AG09309 (cell line): Measurements from ENCODE around the gene VCAN.

ENCODE experiments used
- DNase-seq: peaks from one replicate; pipeline ENCODE4 v3.0.0-alpha.2; 2010; ENCODE audit warnings: low read depth
- H3K4me3 ChIP-seq: 2 replicates; pipeline ENCODE4 v1.5.1; 2011; ENCODE audit warnings: mild to moderate bottlenecking, low read depth, low read length, moderate library complexity; ENCODE audit not compliant: control insufficient read depth
- TF ChIP-seq, protein P1 (sequence below): IDR thresholded peaks from 2 replicates; pipeline ENCODE4 v1.5.1; 2011; ENCODE audit warnings: mild to moderate bottlenecking, low read depth, low read length, inconsistent platforms; ENCODE audit not compliant: insufficient read depth, control insufficient read depth; ENCODE audit errors: missing control alignments

The VCAN gene

DNA sequence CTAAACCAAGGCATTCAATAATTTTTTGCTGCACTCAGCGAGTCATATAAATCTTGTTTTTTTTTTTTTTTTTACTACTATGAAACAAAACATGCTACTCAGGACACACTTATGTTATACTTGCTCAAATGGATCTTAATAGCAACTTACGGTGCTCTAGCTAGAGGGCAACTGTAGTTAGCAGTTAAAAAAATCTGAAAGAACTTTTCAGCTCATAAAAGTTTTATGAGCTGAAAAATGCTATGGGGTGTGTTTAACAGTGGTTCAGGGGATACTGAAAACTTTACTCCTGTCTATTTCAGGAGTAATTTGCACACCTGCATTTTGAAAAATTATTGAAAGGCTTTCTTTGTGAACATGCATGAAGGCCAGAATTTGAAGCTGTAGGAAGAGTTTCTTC is 53.4 kb downstream of the VCAN start:
- DNase-seq, result no peak
- no peak overlapping the region for H3K4me3 ChIP-seq
- TF ChIP-seq, protein P1, sequence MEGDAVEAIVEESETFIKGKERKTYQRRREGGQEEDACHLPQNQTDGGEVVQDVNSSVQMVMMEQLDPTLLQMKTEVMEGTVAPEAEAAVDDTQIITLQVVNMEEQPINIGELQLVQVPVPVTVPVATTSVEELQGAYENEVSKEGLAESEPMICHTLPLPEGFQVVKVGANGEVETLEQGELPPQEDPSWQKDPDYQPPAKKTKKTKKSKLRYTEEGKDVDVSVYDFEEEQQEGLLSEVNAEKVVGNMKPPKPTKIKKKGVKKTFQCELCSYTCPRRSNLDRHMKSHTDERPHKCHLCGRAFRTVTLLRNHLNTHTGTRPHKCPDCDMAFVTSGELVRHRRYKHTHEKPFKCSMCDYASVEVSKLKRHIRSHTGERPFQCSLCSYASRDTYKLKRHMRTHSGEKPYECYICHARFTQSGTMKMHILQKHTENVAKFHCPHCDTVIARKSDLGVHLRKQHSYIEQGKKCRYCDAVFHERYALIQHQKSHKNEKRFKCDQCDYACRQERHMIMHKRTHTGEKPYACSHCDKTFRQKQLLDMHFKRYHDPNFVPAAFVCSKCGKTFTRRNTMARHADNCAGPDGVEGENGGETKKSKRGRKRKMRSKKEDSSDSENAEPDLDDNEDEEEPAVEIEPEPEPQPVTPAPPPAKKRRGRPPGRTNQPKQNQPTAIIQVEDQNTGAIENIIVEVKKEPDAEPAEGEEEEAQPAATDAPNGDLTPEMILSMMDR, result no peak

DNA sequence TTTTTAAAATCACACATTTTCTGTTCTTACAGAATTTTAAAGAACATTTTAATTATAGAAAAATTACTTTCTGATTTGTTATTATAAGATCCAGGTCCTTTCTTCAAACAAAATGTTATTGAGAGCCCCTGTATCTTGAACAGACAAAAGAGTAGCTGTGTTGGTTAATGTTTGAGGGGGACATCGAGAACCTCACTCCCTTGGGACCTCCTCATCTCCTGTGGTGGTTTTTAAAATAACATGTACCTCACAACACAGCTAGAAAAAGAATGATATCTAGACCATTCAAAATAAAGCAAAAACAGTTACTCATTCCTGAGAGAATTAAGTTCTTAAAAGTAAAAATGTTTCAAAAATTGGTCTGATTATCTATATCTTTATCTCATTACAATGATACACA is 54.7 kb downstream of the VCAN start:
- H3K4me3 ChIP-seq, result no peak overlapping the region
- no peak for DNase-seq
- TF ChIP-seq, protein P1, result no peak

DNA sequence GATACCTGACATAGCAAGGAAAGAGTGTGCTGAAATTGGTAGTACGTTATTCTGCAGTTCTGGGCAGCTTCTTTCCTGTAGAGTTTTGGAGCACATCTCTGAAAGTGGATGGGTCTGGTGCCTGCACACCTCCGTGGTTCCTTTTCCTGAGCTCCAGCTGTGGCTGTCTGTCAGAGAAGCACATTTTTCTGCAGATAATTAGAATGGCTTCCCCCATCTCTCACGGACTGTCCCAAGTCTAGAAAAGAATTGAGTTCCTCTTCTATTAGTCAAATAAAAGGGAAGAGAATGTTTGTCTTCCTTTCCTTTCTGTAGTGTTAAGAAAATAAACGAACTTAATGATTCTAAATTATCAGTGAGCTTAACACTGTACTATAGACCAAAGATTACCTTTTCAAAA is 55.7 kb downstream of the VCAN start:
- TF ChIP-seq, protein P1, result no peak
- no peak for DNase-seq
- no peak overlapping the region for H3K4me3 ChIP-seq

DNA sequence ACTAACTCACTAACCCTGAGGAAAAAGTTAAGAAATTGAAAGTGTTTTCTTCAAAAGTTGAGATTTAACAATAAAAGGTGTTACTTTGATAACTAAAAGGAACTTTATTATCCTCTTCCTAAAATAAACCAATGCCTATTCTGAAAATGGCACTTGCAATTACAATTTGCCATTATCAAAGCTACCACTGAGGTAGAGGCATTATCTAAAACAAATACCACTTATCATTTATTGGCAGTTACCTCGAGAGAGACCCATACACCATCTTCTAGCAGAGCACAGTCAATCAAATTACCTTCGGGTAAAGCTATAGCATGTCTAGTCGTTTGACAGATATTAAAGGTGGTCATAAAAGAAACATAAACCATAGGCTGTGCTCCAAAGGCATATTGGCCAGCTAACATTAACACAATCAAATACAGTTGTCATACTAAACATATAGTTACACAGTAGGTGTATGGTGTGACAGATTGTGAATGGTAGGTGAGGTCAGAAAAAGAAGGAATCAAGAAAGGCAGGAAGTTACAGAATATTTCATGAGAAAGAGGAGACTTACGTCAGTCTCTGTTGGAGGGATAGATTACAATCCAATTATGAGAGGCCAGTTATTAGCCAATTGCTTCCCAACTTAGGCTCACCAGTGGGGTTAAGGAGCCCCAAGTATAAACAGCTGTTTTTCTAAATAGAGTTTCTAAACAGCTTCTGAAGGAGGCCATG is 56.3 kb downstream of the VCAN start:
- DNase-seq, result no peak
- TF ChIP-seq, protein P1, result no peak
- no peak overlapping the region for H3K4me3 ChIP-seq

DNA sequence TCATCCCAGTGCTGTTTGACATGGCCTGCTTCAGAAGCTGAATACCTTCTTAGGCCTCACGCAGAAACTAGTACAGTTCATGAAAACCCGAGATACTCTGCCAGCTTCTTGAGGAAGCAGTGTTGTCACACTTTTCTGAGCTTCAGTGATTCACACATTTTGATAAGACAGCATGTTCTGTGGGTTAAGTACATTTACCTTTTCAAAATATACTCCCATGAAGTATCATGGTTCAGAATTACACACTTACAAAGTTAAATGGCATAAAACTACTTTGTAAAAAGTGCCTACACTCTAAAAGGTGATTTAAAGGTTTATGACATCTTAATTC is 56.9 kb downstream of the VCAN start:
- TF ChIP-seq, protein P1, result no peak
- H3K4me3 ChIP-seq, result no peak overlapping the region
- no peak for DNase-seq

DNA sequence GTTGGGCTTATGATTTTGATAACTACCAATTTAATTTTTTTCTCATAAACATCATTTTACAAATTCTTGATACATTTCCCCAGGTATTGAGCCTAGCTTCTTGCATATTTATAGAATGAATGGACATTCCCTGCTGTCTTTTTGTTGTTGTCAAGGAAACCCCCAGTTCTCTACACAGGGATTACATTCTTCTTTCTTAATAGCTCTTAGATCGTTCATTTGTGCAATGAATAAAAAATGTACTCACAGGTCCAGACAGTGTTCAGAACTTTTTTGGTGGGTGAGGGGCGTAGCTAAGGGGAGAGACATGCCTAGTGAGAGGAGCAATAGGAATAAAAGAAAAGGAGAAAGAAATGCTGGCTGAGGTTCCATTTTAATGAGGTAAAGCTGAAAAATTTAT is 58.6 kb downstream of the VCAN start:
- TF ChIP-seq, protein P1, result no peak
- H3K4me3 ChIP-seq, result no peak overlapping the region

More for the DNA sequence above, 58.6 kb downstream of the VCAN start:
- no peak for DNase-seq
